ENCODE results near the gene HBQ1. TPM values are rescaled to one million over a fixed set of nuclear protein-coding genes. Genes with fewer than 3 reads are reported as not detected.

The HBQ1 gene
- total RNA-seq, 1 experiment from 2014 or later: not detected

DNA sequence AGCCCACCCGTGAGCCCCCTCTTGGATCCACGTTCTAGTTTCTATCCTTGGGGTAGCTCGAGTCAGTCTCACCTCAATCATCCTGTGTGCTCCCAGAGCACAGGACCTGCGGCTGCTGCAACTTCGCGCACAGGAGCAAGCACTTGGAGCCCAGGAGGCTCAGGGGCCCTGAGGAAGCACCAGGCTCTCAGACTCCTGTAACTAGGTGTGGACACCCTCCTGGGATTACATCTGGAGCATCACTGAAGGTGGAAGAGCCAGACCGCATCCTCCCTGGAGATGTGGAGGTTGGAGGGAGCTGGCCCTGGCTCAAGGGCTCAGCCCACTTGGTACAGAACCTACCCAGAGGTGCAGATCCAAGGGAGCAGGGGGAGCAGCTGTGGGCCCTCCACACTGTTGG, 2.7 kb downstream of the HBQ1 start:
- POLR2A ChIA-PET: interaction anchor here (0.6 kb wide), 1 partner anchor 58 kb away, joined by 3 read pairs; no protein-coding TSS in a partner anchor
- no peaks in the 10 kb centered on the region for H3K4me1 ChIP-seq (ENCODE audit: control insufficient read depth in 1 of 2, insufficient read depth in 2 of 2, low read length in 2 of 2)
- no peaks in the 10 kb centered on the region for H3K27me3 ChIP-seq (ENCODE audit: insufficient read depth, low read length)
- CTCF ChIA-PET: interaction anchor here (2.1 kb wide), 1 partner anchor 117 kb away, joined by 6 read pairs; no protein-coding TSS in a partner anchor
- H3K4me2 ChIP-seq (ENCODE audit: low read length): no peak overlapping the region
- no peak overlapping the region for H2AFZ ChIP-seq (ENCODE audit: low read depth, low read length, poor library complexity, severe bottlenecking)
- H3K36me3 ChIP-seq (ENCODE audit: control insufficient read depth in 1 of 2, insufficient read depth in 2 of 2, low read length in 2 of 2): no peaks in the 10 kb centered on the region
- intact Hi-C loops (cut with micrococcal nuclease): no loop called here
- no peak for TF ChIP-seq ATF3 (IDR thresholded peaks at IDR 0.05)
- TF ChIP-seq, protein P1, sequence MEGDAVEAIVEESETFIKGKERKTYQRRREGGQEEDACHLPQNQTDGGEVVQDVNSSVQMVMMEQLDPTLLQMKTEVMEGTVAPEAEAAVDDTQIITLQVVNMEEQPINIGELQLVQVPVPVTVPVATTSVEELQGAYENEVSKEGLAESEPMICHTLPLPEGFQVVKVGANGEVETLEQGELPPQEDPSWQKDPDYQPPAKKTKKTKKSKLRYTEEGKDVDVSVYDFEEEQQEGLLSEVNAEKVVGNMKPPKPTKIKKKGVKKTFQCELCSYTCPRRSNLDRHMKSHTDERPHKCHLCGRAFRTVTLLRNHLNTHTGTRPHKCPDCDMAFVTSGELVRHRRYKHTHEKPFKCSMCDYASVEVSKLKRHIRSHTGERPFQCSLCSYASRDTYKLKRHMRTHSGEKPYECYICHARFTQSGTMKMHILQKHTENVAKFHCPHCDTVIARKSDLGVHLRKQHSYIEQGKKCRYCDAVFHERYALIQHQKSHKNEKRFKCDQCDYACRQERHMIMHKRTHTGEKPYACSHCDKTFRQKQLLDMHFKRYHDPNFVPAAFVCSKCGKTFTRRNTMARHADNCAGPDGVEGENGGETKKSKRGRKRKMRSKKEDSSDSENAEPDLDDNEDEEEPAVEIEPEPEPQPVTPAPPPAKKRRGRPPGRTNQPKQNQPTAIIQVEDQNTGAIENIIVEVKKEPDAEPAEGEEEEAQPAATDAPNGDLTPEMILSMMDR (IDR thresholded peaks at IDR 0.05 in 2 of 3, conservative IDR thresholded peaks at IDR 0.05 in 1 of 3; ENCODE audit: borderline replicate concordance in 1 of 3, insufficient read depth in 1 of 3, low read depth in 2 of 3, low read length in 2 of 3): no peak
- no peak for TF ChIP-seq SIN3A (IDR thresholded peaks at IDR 0.05; ENCODE audit: low read depth)
- no peak for TF ChIP-seq CEBPB (IDR thresholded peaks at IDR 0.05; ENCODE audit: low read depth)
- TF ChIP-seq POLR2A (IDR thresholded peaks at IDR 0.05; ENCODE audit: borderline replicate concordance, extremely low read depth, insufficient read depth, insufficient read length): no peak
- TF ChIP-seq POLR2AphosphoS5 (IDR thresholded peaks at IDR 0.05; ENCODE audit: low read depth, low read length): no peak
- TF ChIP-seq ZBTB33 (IDR thresholded peaks at IDR 0.05; ENCODE audit: extremely low read depth, insufficient replicate concordance, low read length): no peak
- no peak for TF ChIP-seq ZFX (IDR thresholded peaks at IDR 0.05)
- no peak for TF ChIP-seq TCF7L2 (IDR thresholded peaks at IDR 0.05; ENCODE audit: borderline replicate concordance, extremely low read depth, insufficient read depth, insufficient read length)
- TF ChIP-seq ELF1 (IDR thresholded peaks at IDR 0.05; ENCODE audit: borderline replicate concordance, low read depth): no peak
- H3K9me3 ChIP-seq (ENCODE audit: control insufficient read depth in 1 of 2, insufficient read depth in 1 of 2, low read depth in 1 of 2, low read length in 2 of 2): no peaks in the 10 kb centered on the region
- no peak overlapping the region for H3K9ac ChIP-seq (ENCODE audit: low read length)
- DNase-seq (ENCODE audit: low read depth, low spot score): no peak
- no peaks in the 10 kb centered on the region for H3K79me2 ChIP-seq (ENCODE audit: insufficient read depth, low read length)
- no peak for ATAC-seq
- RAD21 ChIA-PET (ENCODE audit: low non-redundant PET in 1 of 2, low total read pairs in 2 of 2, uncharacterized antibody in 2 of 2, unreplicated experiment in 2 of 2): no interaction called here
- no peak overlapping the region for H3K27ac ChIP-seq (ENCODE audit: low read depth, low read length)
- H3K9me2 ChIP-seq (ENCODE audit: insufficient read depth): no peaks in the 10 kb centered on the region
- H4K20me1 ChIP-seq (ENCODE audit: insufficient read depth): no peaks in the 10 kb centered on the region
- no peak overlapping the region for H3K4me3 ChIP-seq (replicated peaks in 1 of 2; ENCODE audit: low read depth in 1 of 2, low read length in 2 of 2)
- BruUV-seq (replicated peaks): no TSS peak

Measured in HCT116 (cell line).